ENCODE data around the gene SPATA3.

GRCh38 chr2:231033147-231034132 lies 37.5 kb downstream of the SPATA3 start:
- TF ChIP-seq CTCF (optimal IDR thresholded peaks at IDR 0.05 in 1 of 3, IDR thresholded peaks at IDR 0.05 in 1 of 3, conservative IDR thresholded peaks at IDR 0.05 in 1 of 3; ENCODE audit: extremely low read depth in 1 of 3, insufficient read depth in 2 of 3, low read length in 3 of 3) (no peak), EZH2 (IDR thresholded peaks at IDR 0.05; ENCODE audit: low read length) (no peak)

Data from keratinocyte (primary cell).